Endometrium (tissue), 2 donors: ENCODE data around the gene EMILIN2.
A peak's percentile ranks its signal among the peaks of the same experiment; 100 is the strongest.
"Not testable (repeated sequence)": the region's sequence is repeated elsewhere in the genome, so short reads cannot be mapped to it uniquely, and the experiment has no call there.

Experiments used
- FAIRE-seq: peaks from 2 replicates; lab custom pipeline; 2012; peaks lifted over from hg19 to GRCh38; lab: Jason Lieb, UNC
- donor health status: control.
- donor health status: control.

Gene EMILIN2

GRCh38 chr18:2900684-2901422 is 54.0 kb downstream of the EMILIN2 start:
- no peak for FAIRE-seq

GRCh38 chr18:2901423-2901985 is 54.7 kb downstream of the EMILIN2 start:
- peak; percentile 89 for FAIRE-seq

GRCh38 chr18:2902327-2902726 is 55.5 kb downstream of the EMILIN2 start:
- no peak for FAIRE-seq

- peak; percentile 70 for FAIRE-seq
These were observed 56.2 kb downstream of the EMILIN2 start for GRCh38 chr18:2903006-2903405.

- FAIRE-seq: no peak
These were observed 59.3 kb downstream of the EMILIN2 start for GRCh38 chr18:2905854-2906703.

- no peak for FAIRE-seq
These were observed 60.1 kb downstream of the EMILIN2 start for GRCh38 chr18:2906704-2907549.

GRCh38 chr18:2907550-2908135 is 60.8 kb downstream of the EMILIN2 start:
- no peak for FAIRE-seq

- FAIRE-seq: no peak
These were observed 61.5 kb downstream of the EMILIN2 start for GRCh38 chr18:2908166-2908945.

- no peak for FAIRE-seq
These were observed 62.1 kb downstream of the EMILIN2 start for GRCh38 chr18:2908946-2909335.

GRCh38 chr18:2909431-2910140 is 62.8 kb downstream of the EMILIN2 start:
- FAIRE-seq: no peak

- no peak for FAIRE-seq
These were observed 63.5 kb downstream of the EMILIN2 start for GRCh38 chr18:2910261-2910660.

- FAIRE-seq: no peak
These were observed 64.1 kb downstream of the EMILIN2 start for GRCh38 chr18:2910751-2911425.

- FAIRE-seq: no peak
These were observed 64.7 kb downstream of the EMILIN2 start for GRCh38 chr18:2911533-2911932.

GRCh38 chr18:2912357-2913299 is 65.8 kb downstream of the EMILIN2 start:
- no peak for FAIRE-seq

- no peak for FAIRE-seq
These were observed 66.7 kb downstream of the EMILIN2 start for GRCh38 chr18:2913398-2914005.

GRCh38 chr18:2914185-2914880 is 67.5 kb downstream of the EMILIN2 start:
- peak; percentile 93 for FAIRE-seq

- no peak for FAIRE-seq
These were observed 68.1 kb downstream of the EMILIN2 start for GRCh38 chr18:2914881-2915240.

GRCh38 chr18:2915486-2915885 is 68.7 kb downstream of the EMILIN2 start:
- not testable (repeated sequence) for FAIRE-seq
